Measurements from ENCODE around the gene HNRNPLL. TPM values are rescaled to one million over a fixed set of nuclear protein-coding genes. Genes with fewer than 3 reads are reported as not detected.

HNRNPLL gene
- total RNA-seq, 1 experiment from 2014 or later = 43.2 TPM

DNA sequence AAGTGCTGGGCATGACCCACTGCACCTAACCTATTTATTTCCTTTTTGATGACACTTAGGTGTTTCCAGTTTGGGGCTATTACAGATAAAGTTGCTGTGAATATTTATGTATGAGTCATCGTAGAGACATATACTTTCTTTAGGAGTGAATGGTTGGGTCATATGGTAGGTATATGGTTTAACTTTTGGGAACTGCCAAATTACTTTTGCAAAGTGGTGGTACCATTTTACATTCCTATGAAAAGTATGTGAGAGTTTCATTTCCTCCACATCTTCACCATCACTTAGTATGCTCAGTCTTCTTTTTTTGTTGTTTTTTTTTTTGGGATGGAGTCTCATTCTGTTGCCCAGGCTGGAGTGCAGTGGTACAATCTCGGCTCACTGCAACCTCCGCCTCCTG lies 56.1 kb downstream of the HNRNPLL start:
- TF ChIP-seq ELF1 (IDR thresholded peaks at IDR 0.05; ENCODE audit: borderline replicate concordance, low read depth) (no peak), TCF7L2 (IDR thresholded peaks at IDR 0.05; ENCODE audit: borderline replicate concordance, extremely low read depth, insufficient read depth, insufficient read length) (no peak), EGR1 (IDR thresholded peaks at IDR 0.05; ENCODE audit: low read depth) (no peak), SP1 (IDR thresholded peaks at IDR 0.05; ENCODE audit: low read depth) (no peak), CBX3 (IDR thresholded peaks at IDR 0.05; ENCODE audit: low read depth) (no peak), FOSL1 (IDR thresholded peaks at IDR 0.05; ENCODE audit: low read depth) (no peak), POLR2A (IDR thresholded peaks at IDR 0.05; ENCODE audit: borderline replicate concordance, extremely low read depth, insufficient read depth, insufficient read length) (no peak), SIN3A (IDR thresholded peaks at IDR 0.05; ENCODE audit: low read depth) (no peak), POLR2AphosphoS5 (IDR thresholded peaks at IDR 0.05; ENCODE audit: low read depth, low read length) (no peak), ZFX (IDR thresholded peaks at IDR 0.05) (no peak), EZH2phosphoT487 (IDR thresholded peaks at IDR 0.05; ENCODE audit: borderline replicate concordance) (no peak), JUND (IDR thresholded peaks at IDR 0.05) (no peak)
- TF ChIP-seq, protein P1, sequence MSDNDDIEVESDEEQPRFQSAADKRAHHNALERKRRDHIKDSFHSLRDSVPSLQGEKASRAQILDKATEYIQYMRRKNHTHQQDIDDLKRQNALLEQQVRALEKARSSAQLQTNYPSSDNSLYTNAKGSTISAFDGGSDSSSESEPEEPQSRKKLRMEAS (IDR thresholded peaks at IDR 0.05) = no peak
- TF ChIP-seq, protein P2, sequence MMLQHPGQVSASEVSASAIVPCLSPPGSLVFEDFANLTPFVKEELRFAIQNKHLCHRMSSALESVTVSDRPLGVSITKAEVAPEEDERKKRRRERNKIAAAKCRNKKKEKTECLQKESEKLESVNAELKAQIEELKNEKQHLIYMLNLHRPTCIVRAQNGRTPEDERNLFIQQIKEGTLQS (IDR thresholded peaks at IDR 0.05) = no peak
- TF ChIP-seq, protein P3, sequence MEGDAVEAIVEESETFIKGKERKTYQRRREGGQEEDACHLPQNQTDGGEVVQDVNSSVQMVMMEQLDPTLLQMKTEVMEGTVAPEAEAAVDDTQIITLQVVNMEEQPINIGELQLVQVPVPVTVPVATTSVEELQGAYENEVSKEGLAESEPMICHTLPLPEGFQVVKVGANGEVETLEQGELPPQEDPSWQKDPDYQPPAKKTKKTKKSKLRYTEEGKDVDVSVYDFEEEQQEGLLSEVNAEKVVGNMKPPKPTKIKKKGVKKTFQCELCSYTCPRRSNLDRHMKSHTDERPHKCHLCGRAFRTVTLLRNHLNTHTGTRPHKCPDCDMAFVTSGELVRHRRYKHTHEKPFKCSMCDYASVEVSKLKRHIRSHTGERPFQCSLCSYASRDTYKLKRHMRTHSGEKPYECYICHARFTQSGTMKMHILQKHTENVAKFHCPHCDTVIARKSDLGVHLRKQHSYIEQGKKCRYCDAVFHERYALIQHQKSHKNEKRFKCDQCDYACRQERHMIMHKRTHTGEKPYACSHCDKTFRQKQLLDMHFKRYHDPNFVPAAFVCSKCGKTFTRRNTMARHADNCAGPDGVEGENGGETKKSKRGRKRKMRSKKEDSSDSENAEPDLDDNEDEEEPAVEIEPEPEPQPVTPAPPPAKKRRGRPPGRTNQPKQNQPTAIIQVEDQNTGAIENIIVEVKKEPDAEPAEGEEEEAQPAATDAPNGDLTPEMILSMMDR (IDR thresholded peaks at IDR 0.05 in 2 of 3, conservative IDR thresholded peaks at IDR 0.05 in 1 of 3; ENCODE audit: borderline replicate concordance in 1 of 3, insufficient read depth in 1 of 3, low read depth in 2 of 3, low read length in 2 of 3) = no peak
- Histone ChIP-seq H3K36me3 (ENCODE audit: control insufficient read depth in 1 of 2, insufficient read depth in 2 of 2, low read length in 2 of 2) (no peaks in the 10 kb centered on the region), H2AFZ (ENCODE audit: low read depth, low read length, poor library complexity, severe bottlenecking) (no peak overlapping the region), H3K9ac (ENCODE audit: low read length) (no peak overlapping the region), H3K27ac (ENCODE audit: low read depth, low read length) (no peak overlapping the region), H3K4me1 (ENCODE audit: control insufficient read depth in 1 of 2, insufficient read depth in 2 of 2, low read length in 2 of 2) (peaks cover 24 to 26% of the 10 kb centered on the region in 2 experiments), H4K20me1 (ENCODE audit: insufficient read depth) (no peaks in the 10 kb centered on the region), H3K9me3 (ENCODE audit: control insufficient read depth in 1 of 2, insufficient read depth in 1 of 2, low read depth in 1 of 2, low read length in 2 of 2) (no peaks in the 10 kb centered on the region), H3K9me2 (ENCODE audit: insufficient read depth) (no peaks in the 10 kb centered on the region), H3K4me2 (ENCODE audit: low read length) (no peak overlapping the region), H3K4me3 (replicated peaks in 1 of 2; ENCODE audit: low read depth in 1 of 2, low read length in 2 of 2) (no peak overlapping the region), H3K27me3 (ENCODE audit: insufficient read depth, low read length) (no peaks in the 10 kb centered on the region), H3K79me2 (ENCODE audit: insufficient read depth, low read length) (no peaks in the 10 kb centered on the region)
- ATAC-seq = no peak
- no TSS peak for BruUV-seq (replicated peaks)
- no peak for DNase-seq (ENCODE audit: low read depth, low spot score)
- RAD21 ChIA-PET (ENCODE audit: low non-redundant PET in 1 of 2, low total read pairs in 2 of 2, uncharacterized antibody in 2 of 2, unreplicated experiment in 2 of 2) = no interaction called here
- intact Hi-C loops (cut with micrococcal nuclease) = no loop called here
- CTCF ChIA-PET = no interaction called here
- POLR2A ChIA-PET = no interaction called here
